Right renal cortex interstitium (tissue), 3 donors: ENCODE measurements around the gene TMEM238. TPM values are rescaled to one million over a fixed set of nuclear protein-coding genes. Genes with fewer than 3 reads are reported as not detected.
A peak's percentile ranks its signal among the peaks of the same experiment; 100 is the strongest.
"Not testable (repeated sequence)": the region's sequence is repeated elsewhere in the genome, so short reads cannot be mapped to it uniquely, and the experiment has no call there.

Experiments used
- DNase-seq, 3 donors: peaks; one replicate each; pipeline ENCODE4 v3.0.0-alpha.2; 2013; ENCODE audit warnings: low read depth in 3 of 3, low spot score in 2 of 3
- polyA plus RNA-seq, 3 donors: library from polyadenylated mRNA; unstranded; fragments of 120-200 nt; gene quantifications; one replicate each; pipeline ENCODE4 v1.2.1, GENCODE V29; 2013; ENCODE audit not compliant: insufficient read length in 3 of 3

Gene TMEM238, protein sequence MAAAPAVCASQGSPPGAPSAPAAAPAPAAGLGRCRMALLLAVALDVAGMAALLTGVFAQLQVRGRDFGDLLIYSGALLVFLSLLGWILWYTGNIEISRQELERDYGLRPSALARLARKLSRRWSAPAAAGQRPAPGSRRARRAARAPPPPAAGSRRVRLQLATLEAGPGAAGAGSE
- under 1 TPM; 0.15 to 0.42 (median 0.32) TPM for polyA plus RNA-seq

DNA sequence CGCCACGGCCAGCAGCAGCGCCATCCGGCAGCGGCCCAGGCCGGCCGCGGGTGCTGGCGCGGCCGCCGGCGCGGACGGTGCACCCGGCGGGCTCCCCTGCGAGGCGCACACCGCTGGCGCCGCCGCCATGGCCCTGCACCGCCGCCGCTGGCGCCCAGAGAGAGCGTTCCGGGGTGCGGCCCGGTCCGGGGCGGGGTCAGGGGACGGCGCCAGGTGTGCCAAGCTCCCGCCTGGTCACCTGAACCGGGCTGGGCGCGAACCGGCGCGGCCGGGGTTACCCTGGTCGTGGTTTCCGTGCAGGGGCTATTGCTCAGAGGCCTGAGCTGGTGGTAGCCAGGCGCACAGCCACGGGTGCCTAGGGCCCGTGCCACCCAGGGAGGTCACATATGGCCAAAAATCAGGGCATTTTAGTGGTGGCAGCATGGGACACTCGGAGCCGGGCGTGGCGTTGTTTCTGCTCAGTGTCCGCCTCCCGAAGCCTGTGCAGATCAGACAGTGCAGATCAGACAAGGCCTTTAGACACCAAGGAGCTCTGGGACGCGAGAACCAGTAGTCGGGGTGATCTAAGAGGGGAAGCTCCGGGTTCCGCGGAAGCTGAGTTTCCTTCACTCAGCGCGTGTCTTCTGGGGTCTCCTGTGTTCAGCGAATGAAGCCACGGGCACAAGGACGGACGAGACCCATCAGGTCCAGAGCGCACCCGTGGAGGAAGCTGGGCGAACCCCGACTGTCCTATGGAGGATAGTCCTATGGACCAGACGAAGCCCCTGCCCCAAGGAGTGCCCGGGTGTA is at the start of gene TMEM238:
Gene TMEM238 (minus strand): TSS at position 162 of the 789 bp plus-strand sequence. CDS start 33 bp downstream, at position 129.
- DNase-seq, result no peak

DNA sequence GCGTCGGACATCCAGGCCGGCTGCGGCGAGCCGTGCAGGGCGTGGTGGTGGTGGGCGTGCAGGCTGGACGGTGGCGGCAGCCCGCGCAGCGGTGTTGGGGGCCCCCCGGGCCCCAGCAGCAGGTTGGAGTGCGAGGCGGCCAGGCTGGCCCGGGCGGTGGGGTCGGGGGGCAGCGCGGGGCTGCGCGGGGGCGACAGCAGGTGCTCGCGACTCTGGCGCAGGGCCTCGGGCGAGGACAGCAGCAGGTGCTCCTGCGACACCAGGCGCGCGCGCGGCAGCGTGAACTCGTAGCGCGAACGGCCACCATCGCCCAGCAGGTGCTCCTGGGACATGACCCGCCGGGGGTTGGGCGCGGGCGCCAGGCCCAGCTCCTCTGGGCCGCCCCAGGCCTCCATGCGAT is 49.2 kb upstream of the TMEM238 start:
- DNase-seq, result no peak

DNA sequence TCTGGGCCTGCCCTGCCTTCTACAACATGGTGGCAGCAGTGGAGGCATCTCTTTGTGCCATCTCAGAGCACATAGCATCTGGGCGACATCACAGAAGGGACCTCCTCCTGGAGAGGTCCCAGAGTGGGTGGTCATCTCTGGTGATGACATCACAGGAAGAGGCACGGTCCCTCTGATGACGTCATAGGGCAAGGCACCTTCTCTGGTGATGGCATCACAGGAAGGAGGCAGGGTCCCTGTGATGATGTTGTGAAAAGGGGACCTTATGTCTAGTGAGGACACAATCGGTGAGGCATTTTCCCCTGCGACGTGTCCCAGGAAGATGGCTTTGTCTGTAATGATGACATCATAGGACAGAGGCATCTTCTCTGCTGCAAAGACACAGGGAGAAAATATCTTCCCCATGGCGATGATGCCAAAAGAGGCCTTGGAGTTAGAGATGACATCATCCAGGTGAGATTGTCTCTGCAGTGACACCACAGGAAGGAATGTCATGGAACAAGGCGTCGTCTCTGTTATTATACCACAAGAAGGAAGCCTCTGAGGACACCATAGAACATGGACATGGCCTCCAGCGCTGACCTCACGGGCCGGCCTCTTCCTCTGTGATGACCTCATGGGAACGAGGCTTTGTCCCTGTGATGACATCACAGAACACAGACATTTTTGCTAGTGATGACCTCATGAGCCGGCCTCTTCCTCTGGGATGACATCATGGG is 48.3 kb upstream of the TMEM238 start:
- DNase-seq, result no peak

DNA sequence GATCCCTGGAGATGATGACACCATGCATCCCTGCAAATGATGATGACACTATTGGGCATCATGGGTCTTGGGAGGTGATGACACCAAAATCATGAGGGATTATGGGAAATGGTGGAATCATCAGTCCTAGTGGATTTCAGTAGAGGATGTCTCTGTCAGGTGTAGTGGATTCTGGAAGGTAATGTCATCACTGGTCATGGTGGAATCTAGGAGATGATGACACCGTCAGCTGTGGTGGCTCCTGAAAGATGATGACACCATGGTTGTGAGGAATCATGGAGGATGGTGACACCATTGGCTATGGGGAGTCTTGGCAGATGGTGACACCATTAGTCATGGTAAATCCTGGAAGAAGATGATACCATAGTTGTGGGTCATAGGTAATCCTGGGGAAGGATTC is 47.1 kb upstream of the TMEM238 start:
- no peak for DNase-seq

DNA sequence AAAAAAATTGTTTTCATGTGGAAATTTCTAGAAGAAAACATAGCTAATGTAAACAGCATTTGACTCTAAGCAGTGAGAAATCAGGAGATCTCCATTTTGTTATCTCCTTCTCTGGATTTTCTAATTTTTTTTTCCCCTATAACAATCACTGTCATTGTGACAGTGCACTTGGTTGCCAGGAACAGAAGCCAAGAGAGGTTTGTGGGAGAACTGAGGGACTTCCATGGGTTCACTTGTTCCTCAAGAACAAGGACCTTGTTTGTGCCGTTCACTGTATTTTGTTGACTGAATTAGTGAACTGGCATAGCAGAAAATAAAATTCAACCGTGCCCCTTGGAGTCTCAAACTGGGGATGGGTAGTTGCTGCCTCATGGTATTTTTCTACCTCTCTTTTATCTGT is 42.0 kb upstream of the TMEM238 start:
- no peak for DNase-seq

DNA sequence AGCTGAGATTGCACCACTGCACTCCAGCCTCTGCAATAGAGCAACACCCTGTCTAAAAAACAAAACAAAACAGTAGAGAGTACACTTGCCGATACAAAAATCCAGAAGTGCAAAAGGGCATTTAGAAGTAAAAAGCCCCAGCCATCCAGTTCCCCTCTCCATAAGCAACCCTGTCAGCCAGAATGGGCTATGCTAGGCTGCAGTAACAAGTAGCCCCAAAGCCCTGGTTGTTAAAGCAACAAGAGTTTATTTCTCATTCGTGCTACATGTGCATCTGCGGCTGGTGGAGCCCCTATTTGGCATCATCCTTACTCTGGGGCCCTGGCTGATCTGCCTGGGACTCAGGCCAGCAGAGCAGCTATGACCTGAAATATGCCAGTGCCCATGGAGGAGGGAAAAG is 40.4 kb upstream of the TMEM238 start:
- DNase-seq, result no peak

DNA sequence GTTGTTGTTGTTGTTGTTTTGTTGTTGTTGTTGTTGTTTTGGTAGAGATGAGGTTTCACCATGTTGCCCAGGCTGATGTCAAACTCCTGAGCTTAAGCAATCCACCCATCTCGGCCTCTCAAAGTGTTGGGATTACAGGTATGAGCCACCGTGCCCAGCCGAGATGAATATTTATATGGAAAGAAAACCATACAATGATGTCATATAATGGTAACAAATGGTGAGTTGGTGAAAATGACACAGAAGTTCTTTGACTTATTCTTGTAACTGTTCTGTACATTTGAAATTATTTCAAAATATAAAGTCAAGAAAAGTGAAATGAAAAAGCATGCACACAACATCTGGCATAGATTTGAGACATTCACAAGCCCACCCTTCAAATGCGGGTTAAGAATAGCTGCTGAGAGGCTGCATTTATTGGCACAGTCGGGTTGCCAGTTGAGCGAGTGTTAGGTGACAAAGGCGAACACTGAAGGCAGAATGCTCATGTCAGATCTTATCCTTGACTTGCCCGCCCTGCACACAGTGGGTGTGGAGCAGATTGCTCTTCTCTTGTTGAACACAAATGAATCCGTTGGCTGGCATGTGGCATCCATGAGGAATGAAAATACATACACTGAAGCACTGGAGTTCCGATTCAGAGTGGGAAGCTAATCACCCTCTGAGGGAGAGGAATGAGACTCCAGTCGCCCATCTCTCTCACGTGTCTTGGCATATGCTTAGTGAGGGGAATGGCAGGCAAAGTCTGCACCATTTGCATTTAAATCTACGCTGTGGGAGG is 39.3 kb upstream of the TMEM238 start:
- no peak for DNase-seq

DNA sequence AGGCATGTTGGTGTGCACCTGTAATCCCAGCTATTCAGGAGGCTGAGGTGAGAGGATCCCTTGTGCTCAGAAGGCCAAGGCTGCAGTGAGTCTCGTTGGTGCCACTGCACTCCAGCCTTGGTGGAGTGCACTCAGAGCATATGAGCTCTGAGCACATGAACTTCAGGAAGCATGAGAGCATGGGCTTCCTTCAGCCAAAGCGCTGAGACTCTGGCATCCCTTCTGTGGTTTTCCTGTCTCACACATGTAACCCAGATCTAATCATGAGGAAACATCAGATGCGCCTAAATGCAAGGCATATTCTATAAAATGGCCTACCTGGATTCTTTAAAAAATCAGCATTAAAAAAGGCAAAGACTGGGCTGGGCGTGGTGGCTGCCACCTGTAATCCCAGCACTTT is 37.2 kb upstream of the TMEM238 start:
- DNase-seq, result not testable (repeated sequence)

DNA sequence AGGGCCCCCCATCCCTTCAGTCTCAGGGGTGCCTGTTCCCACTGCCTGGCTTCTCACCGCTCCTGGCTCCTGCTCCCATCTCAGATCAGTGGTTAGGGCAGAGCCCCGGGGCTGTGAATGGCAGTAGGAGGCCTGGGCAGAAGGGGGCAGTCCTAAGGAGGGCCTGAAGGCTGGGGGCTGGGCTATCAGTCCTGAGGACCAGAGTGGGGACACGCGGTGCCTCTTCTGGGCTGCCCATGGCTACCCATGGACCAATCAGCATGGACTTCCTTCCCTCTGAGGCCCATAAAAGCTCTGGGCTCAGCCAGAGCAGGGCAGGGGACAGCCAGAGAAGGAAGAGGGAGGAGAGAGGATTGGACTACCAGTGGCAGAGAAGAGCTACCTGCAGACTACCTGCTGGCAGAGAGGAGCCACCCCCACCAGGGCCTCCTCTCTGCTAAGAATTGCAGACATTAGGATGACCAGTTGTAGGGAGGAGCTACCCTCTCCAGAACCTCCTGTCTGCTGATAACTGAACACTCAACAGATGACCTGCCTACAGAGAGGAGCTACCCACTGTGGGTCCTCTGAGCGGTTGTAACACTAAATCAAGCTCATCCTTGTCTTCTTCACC is 35.6 kb upstream of the TMEM238 start:
- no peak for DNase-seq

DNA sequence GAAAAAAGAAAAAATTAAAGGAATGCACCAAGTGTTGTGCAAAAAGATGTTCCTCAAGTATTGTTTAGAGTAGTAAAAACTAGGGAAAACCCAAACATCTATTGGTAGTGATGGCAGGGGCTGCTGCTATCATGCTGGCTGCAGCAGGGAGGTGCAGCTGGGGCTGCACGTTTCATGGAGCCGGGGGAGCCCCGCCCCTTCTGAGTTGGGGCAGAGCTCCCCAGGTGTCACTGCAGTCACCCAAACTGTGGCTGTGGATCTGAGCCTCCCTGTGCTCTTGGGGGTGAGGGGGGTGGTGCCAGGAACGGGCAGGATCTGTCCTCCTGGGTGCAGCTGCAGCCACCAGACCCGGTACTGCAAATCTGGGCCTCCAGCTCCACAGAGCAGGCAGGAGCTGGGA is 35.0 kb upstream of the TMEM238 start:
- DNase-seq, result no peak

DNA sequence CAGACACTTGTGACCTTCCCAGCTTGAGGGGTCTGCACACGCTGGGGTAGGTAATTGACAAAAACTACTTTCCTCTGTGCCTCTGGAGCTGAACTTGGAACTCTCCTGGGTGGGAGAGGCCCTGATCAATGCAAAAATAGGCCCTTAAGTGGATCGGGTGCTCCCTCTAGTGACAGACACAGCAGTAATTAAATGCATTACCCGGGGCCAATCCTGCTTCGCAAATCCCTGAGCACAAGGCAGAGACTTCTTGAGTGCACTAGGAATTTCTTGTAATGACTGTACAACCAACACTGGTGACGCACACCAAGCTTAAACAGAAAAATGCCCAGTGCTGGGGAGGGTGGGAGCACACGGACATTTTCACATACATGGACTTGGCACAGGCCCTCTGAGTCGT is 34.1 kb upstream of the TMEM238 start:
- peak in 1 of 3 donors; percentile 61 for DNase-seq

DNA sequence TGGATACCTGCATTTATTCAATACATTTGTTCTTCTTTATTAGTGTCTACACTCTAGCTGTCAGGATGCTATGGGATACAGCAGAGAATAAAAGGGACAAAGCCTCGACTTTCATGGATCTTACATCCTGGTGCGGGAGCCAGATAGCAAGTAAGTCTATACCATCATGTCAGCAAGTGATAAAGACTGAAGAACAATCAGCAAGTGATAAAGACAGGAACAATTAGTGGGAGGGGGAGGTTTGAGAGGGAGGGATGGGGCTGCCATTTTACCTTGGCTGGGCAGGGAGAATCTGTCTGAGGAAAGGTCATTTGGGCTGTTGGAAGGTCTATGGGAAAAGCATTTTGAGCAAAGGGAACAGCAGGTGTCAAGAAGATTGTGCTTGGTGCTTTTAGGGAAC is 26.1 kb upstream of the TMEM238 start:
- no peak for DNase-seq

DNA sequence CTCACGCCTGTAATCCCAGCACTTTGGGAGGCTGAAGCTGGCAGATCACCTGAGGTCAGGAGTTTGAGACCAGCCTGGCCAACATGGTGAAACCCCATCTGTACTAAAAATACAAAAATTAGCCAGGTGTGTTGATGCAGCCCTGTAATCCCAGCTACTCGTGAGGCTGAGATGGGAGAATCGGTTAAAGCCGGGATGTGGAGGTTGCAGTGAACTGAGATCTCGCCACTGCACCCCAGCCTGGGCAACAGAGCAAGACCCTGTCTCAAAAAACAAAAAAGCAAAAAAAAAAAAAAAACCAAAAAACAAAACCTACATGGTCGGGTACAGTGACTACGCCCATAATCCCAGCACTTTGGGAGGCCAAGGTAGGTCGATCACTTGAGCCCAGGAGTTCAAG is 25.1 kb upstream of the TMEM238 start:
- DNase-seq, result not testable (repeated sequence)

DNA sequence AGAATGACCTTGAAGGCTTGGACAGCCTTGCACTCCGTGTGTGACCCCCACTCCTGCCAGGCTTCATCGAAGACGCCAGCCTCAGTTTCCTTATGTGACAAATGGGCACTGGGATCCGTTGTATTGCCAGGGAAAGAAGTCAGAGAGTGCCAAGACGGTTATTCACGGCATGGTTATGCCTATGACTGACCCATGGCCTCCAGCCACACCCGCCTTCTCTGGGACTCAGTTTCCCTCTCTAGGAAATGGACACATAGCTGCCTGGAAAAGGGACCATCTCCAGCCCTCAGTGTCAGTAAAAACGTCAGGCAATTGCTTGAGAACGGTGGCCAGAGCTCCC is 24.4 kb upstream of the TMEM238 start:
- no peak for DNase-seq

DNA sequence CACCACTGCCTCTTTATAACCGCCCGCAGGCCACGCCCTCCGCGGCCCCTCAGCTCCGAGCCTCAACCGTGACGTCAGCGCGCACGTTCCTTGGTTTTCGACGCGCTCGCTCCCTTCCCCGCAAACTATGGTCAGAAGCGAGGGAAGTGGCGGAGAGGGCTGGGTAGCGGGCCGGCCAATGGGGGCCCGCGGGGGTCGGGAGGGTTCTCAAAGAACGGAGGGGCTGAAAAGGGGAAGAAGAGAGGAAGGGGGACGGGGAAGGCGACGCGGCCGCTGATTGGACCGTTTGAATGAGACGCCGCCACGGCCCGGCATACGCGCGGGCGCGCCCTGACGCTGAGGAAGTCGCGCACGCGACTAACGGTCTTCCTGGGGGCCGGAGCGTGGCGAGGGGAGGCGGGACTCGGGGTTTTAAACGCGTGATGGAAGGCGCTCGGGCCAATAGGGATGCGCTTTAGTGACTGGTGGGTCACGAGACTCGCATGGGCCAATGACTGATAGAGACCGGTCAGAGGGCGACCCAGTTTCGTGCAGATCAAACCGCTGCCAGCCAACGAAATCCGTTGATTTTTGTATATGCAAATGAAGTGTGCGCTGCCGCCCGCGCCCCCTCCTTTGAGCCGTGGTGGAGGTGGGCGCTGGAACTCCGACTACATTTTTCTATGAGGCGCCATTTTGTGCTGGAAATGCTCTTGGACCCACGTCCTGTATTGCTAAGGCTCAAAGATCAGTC is 23.9 kb upstream of the TMEM238 start:
- peak; percentile 97 for DNase-seq

DNA sequence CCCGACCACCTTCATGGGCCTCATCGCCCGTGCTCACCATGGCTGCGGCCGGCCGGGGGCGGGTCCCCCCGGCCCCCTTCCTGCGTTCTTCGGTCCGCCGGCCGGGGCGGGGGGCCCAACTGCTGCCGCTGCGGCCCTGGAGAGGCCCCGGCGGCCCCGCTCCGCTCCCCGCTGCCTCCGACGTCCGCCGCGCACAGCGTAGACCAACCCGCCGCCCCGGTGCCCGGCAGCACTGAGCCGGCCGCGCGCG is 23.4 kb upstream of the TMEM238 start, which contains the start of gene UBE2S:
Gene UBE2S (minus strand): TSS at position 239 of the 250 bp plus-strand sequence. CDS start 199 bp downstream, at position 40.
- DNase-seq, result not testable (repeated sequence)

DNA sequence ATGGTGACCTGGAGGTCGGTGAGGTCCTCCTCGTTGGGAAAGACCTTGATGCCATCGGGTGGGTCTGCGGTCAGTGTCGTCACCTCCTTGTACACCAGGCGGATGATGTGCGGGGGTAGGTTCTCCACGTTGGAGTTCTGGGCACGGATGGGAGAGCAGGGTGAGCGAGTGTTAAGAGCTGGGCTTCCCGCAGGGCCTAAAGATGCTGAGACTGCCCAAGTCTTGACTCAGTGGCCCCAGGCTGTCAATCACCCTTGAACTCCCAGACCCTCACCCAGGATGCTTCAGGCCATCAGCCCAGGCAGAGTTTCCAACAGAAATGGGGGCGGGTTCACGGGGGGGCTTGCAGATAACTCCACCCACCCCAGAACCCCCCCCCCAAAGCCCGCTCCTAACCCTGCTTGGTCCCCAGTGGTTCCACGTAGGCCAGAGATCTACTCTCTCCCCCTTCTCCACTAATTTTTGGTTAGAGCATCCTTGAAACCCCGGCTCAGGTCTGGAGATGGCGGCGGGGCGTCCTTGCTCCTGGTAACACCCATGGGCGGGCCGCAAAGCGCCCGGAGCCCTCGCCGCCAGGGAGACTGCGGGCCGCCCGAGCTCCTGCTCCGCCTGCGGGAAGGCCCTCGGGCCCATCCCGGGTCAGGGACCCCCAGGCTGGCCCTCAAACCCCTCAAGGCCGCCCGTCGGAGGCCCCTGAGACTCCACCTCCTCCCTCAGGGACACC is 22.9 kb upstream of the TMEM238 start:
- DNase-seq, result no peak

DNA sequence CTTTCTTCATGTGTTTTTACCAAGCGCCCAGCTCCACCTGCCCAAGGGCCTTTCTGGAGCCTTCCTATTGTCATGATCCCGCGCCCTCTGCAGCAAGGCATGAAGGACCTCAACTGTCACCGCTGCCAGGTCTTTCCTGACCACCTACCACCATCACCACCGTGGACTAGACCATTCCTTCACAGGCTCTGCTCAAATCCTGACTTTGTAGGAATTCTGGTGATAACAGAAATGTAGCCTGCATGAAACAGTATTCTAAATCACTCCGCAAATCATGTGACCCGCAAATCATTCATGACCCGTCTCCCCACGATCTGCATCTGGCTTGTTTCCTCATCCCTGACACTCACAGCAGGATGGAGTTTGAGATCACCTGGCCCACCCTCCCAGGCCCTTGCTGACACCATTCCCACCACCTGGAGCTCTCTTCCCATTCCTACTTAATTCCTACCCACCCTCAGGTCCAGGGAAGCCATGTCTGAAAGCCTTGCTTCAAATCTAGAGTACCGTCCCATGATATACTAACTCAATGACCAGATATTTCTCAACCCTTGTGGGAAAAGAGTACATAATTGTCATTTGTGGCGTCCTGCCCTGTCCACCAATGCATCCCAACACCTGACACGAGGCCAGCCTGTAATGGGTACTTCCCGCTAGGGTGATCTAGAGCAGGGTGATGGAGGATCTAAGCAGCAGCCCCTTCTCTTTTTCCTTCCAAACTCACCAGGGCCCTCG is 22.2 kb upstream of the TMEM238 start:
- no peak for DNase-seq

DNA sequence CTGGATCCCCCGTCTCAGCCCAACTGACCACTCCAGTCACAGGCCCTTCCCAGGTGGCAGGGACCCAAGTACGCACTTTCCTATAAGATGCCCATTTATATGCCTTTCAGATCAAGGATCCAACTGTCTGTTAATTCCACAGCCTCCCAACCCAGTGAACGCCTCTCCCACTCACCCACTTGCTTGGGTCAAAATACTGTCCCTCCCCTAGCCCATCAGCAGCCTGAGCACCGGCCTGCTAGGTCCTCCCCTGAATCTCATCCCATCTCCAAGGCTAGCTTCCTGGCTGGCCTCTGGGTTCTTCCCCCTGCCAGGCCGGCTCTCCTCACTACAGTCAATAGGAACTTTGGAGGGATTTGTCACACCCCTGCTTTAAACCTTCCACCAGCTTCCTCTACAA is 21.5 kb upstream of the TMEM238 start:
- no peak for DNase-seq
